Karpas-422 (cell line): ENCODE data around the gene HDAC11. TPM values are rescaled to one million over a fixed set of nuclear protein-coding genes. Genes with fewer than 3 reads are reported as not detected.

Experiments used
- DNase-seq: peaks from one replicate; pipeline ENCODE4 v3.0.0-alpha.2; 2015
- H2AFZ ChIP-seq: fragments of 200-600 bp; sonication (generic); 2 replicates; pipeline ENCODE4 v1.6.1; 2014; ENCODE audit warnings: antibody characterized with exemption, low read length, mixed read lengths
- H3K27ac ChIP-seq: fragments of 200-600 bp; sonication (generic); 2 replicates; pipeline ENCODE4 v1.5.1; 2014; ENCODE audit warnings: mild to moderate bottlenecking, low read length, moderate library complexity
- H3K27me3 ChIP-seq: fragments of 200-600 bp; sonication (generic); 2 replicates; pipeline ENCODE4 v1.6.1; 2014; ENCODE audit warnings: low read length, mixed read lengths
- H3K36me3 ChIP-seq: fragments of 200-600 bp; sonication (generic); 2 replicates; pipeline ENCODE4 v1.6.1; 2014; ENCODE audit warnings: low read length, mixed read lengths; ENCODE audit not compliant: insufficient read depth
- H3K4me1 ChIP-seq: fragments of 200-600 bp; sonication (generic); 2 replicates; pipeline ENCODE4 v1.6.1; 2014; ENCODE audit warnings: mild to moderate bottlenecking, low read length, mixed read lengths
- H3K4me2 ChIP-seq: fragments of 200-600 bp; sonication (generic); 2 replicates; pipeline ENCODE4 v1.6.1; 2014; ENCODE audit warnings: low read length, low read depth, mild to moderate bottlenecking; ENCODE audit not compliant: poor library complexity, severe bottlenecking
- H3K4me3 ChIP-seq: fragments of 200-600 bp; sonication (generic); 2 replicates; pipeline ENCODE4 v1.5.1; 2014; ENCODE audit warnings: mild to moderate bottlenecking, antibody characterized with exemption, low read length, mixed read lengths
- H3K79me2 ChIP-seq: fragments of 200-600 bp; sonication (generic); 2 replicates; pipeline ENCODE4 v1.6.1; 2014; ENCODE audit warnings: mild to moderate bottlenecking, low read length, mixed read lengths
- H3K9ac ChIP-seq: fragments of 200-600 bp; sonication (generic); 2 replicates; pipeline ENCODE4 v1.6.0; 2014; ENCODE audit warnings: low read length
- H3K9me2 ChIP-seq: fragments of 200-600 bp; sonication (generic), shearing (Covaris generic); replicated peaks from 2 replicates; pipeline ENCODE4 v1.6.0; 2014; ENCODE audit warnings: mild to moderate bottlenecking, low read length, moderate library complexity; ENCODE audit not compliant: insufficient read depth
- H3K9me3 ChIP-seq: fragments of 300-700, 200-600 bp; sonication (generic); 2 replicates; pipeline ENCODE4 v1.6.1; 2014; ENCODE audit warnings: low read length, mixed read lengths
- H4K20me1 ChIP-seq: fragments of 200-600 bp; sonication (generic); 2 replicates; pipeline ENCODE4 v1.6.1; 2014; ENCODE audit warnings: mild to moderate bottlenecking, antibody characterized with exemption, low read length, low read depth; ENCODE audit not compliant: insufficient read depth
- total RNA-seq: library from RNA; depleted of rRNA; stranded (reverse); fragments of >200 nt; shearing (Covaris generic); gene quantifications from 2 replicates; pipeline ENCODE4 v1.2.3, GENCODE V29; 2014; ENCODE audit warnings: low replicate concordance

HDAC11 gene
- total RNA-seq, 1 experiment from 2014 or later = 1.6 TPM

DNA sequence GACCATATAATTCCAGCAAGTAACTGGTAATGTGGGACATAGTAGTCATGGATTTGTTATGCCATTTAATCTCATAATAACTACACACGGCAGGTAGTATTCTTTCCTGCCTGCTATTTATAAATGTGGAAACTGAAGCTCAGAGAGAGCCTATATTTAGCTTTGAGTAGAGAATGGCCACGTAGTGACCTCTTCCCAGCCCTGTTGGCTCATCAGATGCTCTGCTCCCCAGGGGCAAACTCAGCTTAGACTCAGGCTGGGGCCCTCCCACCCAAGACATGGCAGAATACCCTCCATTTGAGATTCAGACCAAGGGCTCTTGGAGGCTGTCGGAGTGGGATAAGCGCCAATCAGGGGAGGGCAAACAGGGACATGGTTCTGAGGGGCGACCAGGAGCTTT, 17.3 kb upstream of the HDAC11 start:
- Histone ChIP-seq H4K20me1 (no peaks in the 10 kb centered on the region), H3K79me2 (no peaks in the 10 kb centered on the region), H3K27ac (no peak overlapping the region), H3K4me3 (no peak overlapping the region), H3K27me3 (no peaks in the 10 kb centered on the region), H3K4me2 (no peak overlapping the region), H3K36me3 (no peaks in the 10 kb centered on the region), H3K9ac (no peak overlapping the region), H3K9me2 (no peaks in the 10 kb centered on the region), H3K9me3 (no peaks in the 10 kb centered on the region), H2AFZ (no peak overlapping the region), H3K4me1 (no peaks in the 10 kb centered on the region)
- no peak for DNase-seq

GRCh38 chr3:13463618-13464400, 16.3 kb upstream of the HDAC11 start:
- Histone ChIP-seq H3K36me3 (no peaks in the 10 kb centered on the region), H3K4me3 (no peak overlapping the region), H3K27me3 (no peaks in the 10 kb centered on the region), H4K20me1 (no peaks in the 10 kb centered on the region), H3K9me2 (no peaks in the 10 kb centered on the region), H3K4me1 (no peaks in the 10 kb centered on the region), H3K27ac (no peak overlapping the region), H3K9ac (no peak overlapping the region), H3K9me3 (no peaks in the 10 kb centered on the region), H3K79me2 (no peaks in the 10 kb centered on the region), H2AFZ (no peak overlapping the region), H3K4me2 (no peak overlapping the region)
- DNase-seq = no peak

- DNase-seq = no peak
- no peaks in the 10 kb centered on the region for H3K9me2 ChIP-seq
- no peak overlapping the region for H3K9ac ChIP-seq
- H4K20me1 ChIP-seq = no peaks in the 10 kb centered on the region
- no peak overlapping the region for H3K27ac ChIP-seq
- no peak overlapping the region for H3K4me2 ChIP-seq
- no peaks in the 10 kb centered on the region for H3K36me3 ChIP-seq
- no peak overlapping the region for H2AFZ ChIP-seq
- H3K4me1 ChIP-seq = no peaks in the 10 kb centered on the region
- H3K27me3 ChIP-seq = no peaks in the 10 kb centered on the region
- H3K79me2 ChIP-seq = no peaks in the 10 kb centered on the region
- H3K9me3 ChIP-seq = no peaks in the 10 kb centered on the region
- H3K4me3 ChIP-seq = no peak overlapping the region
Measured at GRCh38 chr3:13465236-13465873, 14.8 kb upstream of the HDAC11 start.

DNA sequence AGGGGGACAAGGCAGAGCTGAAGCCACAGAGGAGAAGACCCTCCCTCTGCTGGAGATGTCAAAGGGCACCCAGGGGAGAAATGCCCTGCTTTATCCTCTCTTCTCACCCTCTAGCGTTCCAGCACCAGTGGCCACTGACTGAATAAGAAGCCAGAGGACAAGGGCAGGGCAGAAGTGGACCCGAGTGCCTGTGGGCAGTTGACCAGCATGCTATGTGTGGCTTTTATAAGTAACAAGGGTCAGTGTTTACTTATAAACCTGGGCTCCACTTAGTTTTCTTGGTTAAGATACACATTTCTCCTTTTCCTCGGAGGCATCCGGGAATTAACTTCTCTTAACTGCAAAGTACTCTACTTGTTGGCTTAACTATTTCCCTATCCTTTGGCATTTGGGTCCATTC, 13.3 kb upstream of the HDAC11 start:
- Histone ChIP-seq H3K9me2 (no peaks in the 10 kb centered on the region), H2AFZ (no peak overlapping the region), H3K4me3 (no peak overlapping the region), H3K4me1 (no peaks in the 10 kb centered on the region), H4K20me1 (no peaks in the 10 kb centered on the region), H3K79me2 (no peaks in the 10 kb centered on the region), H3K9me3 (no peaks in the 10 kb centered on the region), H3K4me2 (no peak overlapping the region), H3K27me3 (no peaks in the 10 kb centered on the region), H3K36me3 (no peaks in the 10 kb centered on the region), H3K27ac (no peak overlapping the region), H3K9ac (no peak overlapping the region)
- DNase-seq = no peak

DNA sequence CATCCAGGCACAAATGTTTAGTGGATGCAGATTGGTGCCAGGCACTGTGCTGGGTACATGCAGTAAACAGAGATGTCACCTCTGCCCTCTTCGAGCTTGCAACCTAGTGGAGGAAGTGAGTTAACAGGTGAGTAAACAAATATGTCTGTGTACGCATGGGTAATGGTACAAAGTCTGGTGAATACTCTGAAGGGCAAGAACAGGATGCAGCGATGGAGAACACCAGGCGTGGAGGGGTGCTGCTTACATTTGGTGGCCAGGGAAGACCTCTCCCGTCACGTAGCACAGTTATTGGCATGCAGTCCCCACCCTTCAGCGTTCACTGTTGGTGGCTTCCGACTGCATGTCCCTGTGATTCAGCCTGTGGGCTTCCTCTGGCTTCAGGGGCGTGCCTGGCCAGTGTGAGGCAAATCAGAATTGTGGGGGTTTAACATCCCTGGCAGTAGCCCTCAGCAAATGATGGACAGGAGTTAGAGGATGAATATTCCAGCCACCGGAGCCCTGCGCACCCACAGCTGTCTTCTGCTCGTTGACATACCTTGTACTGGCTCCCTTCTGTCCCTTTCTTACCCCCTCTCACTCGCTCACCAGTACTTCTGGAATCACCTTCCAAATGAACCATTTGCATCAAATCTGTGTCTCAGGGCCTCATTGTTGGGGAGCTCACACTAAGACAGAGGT, 9.1 kb upstream of the HDAC11 start:
- no peaks in the 10 kb centered on the region for H3K36me3 ChIP-seq
- no peak overlapping the region for H3K4me3 ChIP-seq
- DNase-seq = no peak
- no peak overlapping the region for H2AFZ ChIP-seq
- H3K4me2 ChIP-seq = no peak overlapping the region
- no peaks in the 10 kb centered on the region for H3K79me2 ChIP-seq
- no peaks in the 10 kb centered on the region for H3K9me2 ChIP-seq
- H3K4me1 ChIP-seq = no peaks in the 10 kb centered on the region
- no peaks in the 10 kb centered on the region for H3K27me3 ChIP-seq
- no peak overlapping the region for H3K9ac ChIP-seq
- H3K27ac ChIP-seq = no peak overlapping the region
- no peaks in the 10 kb centered on the region for H3K9me3 ChIP-seq
- H4K20me1 ChIP-seq = no peaks in the 10 kb centered on the region

DNA sequence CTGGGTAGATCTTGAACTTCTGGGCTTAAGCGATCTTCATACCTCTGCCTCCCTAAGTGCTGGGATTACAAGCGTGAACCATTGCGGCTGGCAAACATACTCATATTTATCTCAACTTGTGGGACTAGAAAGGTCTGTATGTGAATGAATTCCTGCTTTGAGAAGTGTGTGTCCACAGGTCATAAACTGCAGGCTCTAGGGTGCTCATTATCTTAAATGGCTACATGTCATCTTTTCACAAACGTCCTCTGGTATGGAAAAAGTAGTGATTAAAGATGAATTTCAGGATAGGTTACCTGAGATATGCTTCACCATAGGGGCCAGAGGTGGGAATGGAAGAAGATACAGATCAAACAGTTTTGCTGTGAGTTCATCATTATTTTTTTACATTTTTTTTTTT, 7.8 kb upstream of the HDAC11 start:
- no peak overlapping the region for H3K27ac ChIP-seq
- H3K9ac ChIP-seq = no peak overlapping the region
- no peak for DNase-seq
- H3K4me2 ChIP-seq = no peak overlapping the region
- H3K27me3 ChIP-seq = no peaks in the 10 kb centered on the region
- H3K79me2 ChIP-seq = no peaks in the 10 kb centered on the region
- no peaks in the 10 kb centered on the region for H3K9me3 ChIP-seq
- H3K4me1 ChIP-seq = no peaks in the 10 kb centered on the region
- H4K20me1 ChIP-seq = no peaks in the 10 kb centered on the region
- no peaks in the 10 kb centered on the region for H3K9me2 ChIP-seq
- H3K4me3 ChIP-seq = no peak overlapping the region
- no peak overlapping the region for H2AFZ ChIP-seq
- no peaks in the 10 kb centered on the region for H3K36me3 ChIP-seq

DNA sequence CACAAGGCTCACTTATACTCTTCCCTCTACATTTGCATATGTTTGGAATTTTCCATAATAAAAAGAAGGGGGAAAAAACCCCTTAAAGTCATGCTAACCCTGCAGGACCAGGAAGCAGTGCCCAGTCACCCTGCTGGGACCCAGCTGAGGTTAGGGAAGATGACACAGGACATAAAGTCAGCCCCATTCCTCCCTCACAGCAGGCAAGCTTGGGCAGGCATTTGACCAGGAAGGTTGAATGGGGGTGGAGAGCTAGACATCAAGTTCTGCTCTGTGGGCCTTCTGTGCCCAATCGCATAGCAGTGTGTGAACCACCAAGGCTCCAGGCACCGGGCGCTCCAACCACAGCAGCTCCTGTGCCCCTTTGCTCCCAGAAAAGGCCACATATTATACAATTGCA, 7.1 kb upstream of the HDAC11 start:
- Histone ChIP-seq H3K27ac (no peak overlapping the region), H4K20me1 (no peaks in the 10 kb centered on the region), H3K36me3 (no peaks in the 10 kb centered on the region), H3K79me2 (no peaks in the 10 kb centered on the region), H3K9ac (no peak overlapping the region), H3K4me2 (no peak overlapping the region), H3K9me2 (no peaks in the 10 kb centered on the region), H3K4me3 (no peak overlapping the region), H3K27me3 (no peaks in the 10 kb centered on the region), H3K4me1 (no peaks in the 10 kb centered on the region), H3K9me3 (no peaks in the 10 kb centered on the region), H2AFZ (no peak overlapping the region)
- no peak for DNase-seq

- Histone ChIP-seq H3K27ac (no peak overlapping the region), H4K20me1 (no peaks in the 10 kb centered on the region), H2AFZ (no peak overlapping the region), H3K4me3 (no peak overlapping the region), H3K9me2 (no peaks in the 10 kb centered on the region), H3K9ac (no peak overlapping the region), H3K9me3 (no peaks in the 10 kb centered on the region), H3K4me2 (no peak overlapping the region), H3K4me1 (no peaks in the 10 kb centered on the region), H3K27me3 (no peaks in the 10 kb centered on the region), H3K36me3 (no peaks in the 10 kb centered on the region), H3K79me2 (no peaks in the 10 kb centered on the region)
- DNase-seq = no peak
Measured at GRCh38 chr3:13474021-13474420, 6.1 kb upstream of the HDAC11 start.
